ENCODE data around the gene HFM1.

GRCh38 chr1:91307784-91308409 is 96.7 kb downstream of the HFM1 start:
- TF ChIP-seq CTCF (IDR thresholded peaks at IDR 0.05) (no peak), POLR2A (IDR thresholded peaks at IDR 0.05) (no peak)
